HG03039 (cell line): Measurements from ENCODE around the gene PCBP3.
"Not testable (repeated sequence)": the region's sequence is repeated elsewhere in the genome, so short reads cannot be mapped to it uniquely, and the experiment has no call there.

Source experiments
- ATAC-seq: cut with Tn5 transposase; IDR thresholded peaks from one replicate; pipeline ENCODE4 v1.9.1; 2021; ENCODE audit warnings: mild to moderate bottlenecking, moderate library complexity; ENCODE audit not compliant: unreplicated experiment

PCBP3 gene

DNA sequence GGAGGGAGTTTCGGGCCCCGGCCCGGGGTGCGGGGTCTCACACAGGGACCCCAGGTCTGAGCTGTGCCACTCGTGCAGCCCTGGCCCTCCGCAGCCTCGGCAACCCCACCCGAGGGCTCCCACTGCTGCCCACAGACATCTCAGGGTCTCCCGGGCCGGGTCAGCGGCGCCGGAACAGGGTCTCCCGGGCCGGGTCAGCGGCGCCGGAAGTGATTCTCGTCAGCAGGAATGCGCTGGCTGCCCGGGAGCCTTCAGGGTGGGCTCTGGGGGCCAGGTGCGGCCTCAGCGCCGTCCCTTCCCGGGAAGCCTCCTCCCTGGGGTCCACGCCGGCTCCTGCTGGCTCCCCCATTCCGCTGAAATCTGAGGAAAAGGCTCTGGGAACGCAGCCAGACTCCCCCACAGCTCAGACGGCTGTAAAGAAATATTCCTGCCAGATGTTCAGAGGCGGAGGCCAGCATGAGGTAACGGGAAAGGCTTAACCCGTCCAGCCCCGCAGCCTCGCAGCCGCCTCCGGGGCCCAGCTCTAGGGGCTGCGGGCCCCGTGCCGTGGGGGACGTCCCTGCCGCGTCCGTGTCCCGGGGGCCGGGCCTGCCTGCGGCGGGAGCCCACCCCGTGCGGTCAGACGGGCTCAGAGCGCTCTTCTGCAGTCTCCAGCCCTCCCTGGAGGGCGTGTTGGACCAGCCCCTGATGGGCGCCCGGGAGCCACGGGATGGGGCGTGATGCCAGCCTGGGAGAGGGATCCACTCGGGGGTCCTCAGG, 329.4 kb downstream of the PCBP3 start:
- ATAC-seq, result no peak

DNA sequence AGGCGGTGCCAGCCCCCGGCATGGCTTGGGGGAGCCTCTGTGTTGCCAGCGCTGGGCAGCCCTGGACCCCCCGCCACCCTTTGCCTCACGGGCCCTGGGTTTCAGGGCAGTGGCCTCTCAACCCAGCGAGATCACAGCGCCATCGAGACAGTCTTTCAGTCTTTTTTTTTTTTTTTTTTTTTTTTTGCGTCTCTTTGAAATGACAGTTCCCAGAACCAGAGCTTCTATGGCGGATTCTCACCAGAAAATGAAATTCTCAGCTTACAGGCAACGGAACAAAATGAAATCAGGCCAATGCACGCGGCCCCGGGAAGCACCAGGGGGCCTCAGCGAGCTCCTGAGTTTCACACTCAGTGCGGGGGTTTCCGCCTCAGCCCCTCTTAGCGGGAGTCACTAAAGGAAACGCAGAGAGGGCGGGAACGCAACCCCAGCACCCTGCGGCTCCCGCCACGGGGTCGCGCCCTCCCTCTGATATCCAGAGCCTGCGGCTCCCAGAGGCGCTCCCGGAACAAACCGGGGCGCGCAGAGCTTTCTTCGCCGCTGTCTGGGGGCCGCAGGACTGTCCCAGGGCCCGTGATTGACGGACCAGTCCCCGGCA, 330.0 kb downstream of the PCBP3 start:
- ATAC-seq, result no peak

- no peak for ATAC-seq
These were observed 330.8 kb downstream of the PCBP3 start for GRCh38 chr21:45974073-45975019.

- ATAC-seq, result no peak
These were observed 331.6 kb downstream of the PCBP3 start for GRCh38 chr21:45975020-45975666.

GRCh38 chr21:45975667-45976409, 332.3 kb downstream of the PCBP3 start:
- ATAC-seq, result not testable (repeated sequence)

DNA sequence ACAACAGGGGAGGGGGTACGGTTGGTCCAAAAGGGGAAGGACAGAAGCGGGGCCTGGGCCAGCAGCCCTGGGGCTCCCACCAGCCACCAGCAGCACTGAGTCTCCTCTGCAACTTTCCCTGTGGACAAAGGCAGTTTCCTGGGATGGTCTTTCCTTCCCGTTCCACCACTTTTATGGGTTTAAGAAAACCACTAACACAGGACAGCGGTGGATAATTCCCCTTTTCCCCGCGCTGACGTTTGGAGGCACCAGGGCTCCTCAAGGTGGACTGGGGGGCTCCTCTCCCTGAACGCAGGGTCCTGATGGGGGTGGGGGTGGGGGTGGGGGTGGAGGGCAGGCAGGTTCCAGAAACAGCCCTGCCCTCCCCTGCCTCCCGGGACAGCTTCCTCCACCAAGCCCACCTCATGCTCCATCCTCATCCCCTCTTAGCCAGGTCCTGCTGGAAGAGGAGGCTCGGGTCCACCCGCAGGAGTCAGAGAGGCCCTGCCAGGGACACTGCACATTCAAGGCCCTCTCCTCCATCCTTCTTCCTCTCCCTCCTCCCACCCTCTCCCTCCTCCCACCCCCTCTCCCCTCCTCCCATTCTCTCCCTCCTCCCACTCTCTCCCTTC, 333.3 kb downstream of the PCBP3 start:
- no peak for ATAC-seq

GRCh38 chr21:45977396-45977795, 333.9 kb downstream of the PCBP3 start:
- no peak for ATAC-seq

DNA sequence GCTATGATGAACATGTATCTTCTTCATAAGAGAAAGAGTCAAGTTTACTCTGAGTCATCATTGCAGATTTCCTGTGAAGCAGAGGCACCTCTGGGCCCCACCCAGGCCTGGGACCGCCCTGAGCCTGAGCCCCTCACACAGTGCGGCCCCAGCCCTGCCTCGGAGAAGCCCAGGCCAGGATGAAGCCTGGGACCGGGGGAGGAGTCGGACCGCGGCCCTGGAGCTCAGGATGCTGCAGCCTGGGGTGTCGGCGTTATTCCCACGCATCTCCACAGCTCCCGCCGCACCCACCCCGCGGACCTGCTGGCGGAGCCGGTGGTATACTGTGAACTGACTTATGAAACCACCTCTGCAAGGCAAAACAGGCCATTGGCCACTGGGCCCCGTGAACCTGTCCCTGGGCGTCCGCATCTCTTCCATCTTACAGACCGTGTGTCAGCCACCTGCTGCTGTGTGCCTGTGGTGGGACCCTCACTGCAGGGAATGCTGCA, 335.7 kb downstream of the PCBP3 start:
- ATAC-seq, result no peak

DNA sequence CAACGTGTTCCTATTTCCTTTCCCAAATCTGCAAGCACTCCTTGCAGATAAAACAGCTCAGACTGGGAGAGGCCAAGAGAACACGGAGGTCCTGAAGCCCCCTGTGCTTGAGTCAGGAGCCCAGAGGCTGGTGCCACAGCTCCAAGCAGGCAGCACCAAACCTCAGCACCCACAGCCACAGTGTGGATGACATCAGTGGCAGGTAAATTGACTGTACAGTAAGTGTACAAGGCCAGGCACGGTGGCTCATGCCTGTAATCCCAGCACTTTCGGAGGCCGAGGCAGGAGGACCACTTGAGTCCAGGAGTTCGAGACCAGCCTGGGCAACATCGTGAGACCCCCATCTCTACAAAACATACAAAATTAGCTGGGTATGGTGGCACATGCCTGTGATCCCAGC, 336.1 kb downstream of the PCBP3 start:
- ATAC-seq, result no peak

GRCh38 chr21:45980271-45980670, 336.7 kb downstream of the PCBP3 start:
- no peak for ATAC-seq

DNA sequence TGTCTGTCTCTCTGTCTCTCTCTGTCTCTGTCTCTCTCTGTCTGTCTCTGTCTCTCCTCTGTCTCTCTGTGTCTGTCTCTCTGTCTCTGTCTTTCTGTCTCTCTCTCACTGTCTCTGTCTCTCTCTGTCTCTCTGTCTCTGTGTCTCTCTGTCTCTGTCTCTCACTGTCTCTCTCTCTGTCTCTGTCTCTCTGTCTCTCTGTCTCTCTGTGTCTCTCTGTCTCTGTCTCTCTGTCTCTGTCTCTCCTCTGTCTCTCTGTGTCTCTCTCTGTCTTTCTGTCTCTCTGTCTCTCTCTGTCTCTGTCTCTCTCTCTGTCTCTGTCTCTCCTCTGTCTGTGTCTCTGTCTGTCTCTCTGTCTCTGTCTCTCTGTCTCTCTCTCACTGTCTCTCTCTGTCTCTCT, 337.2 kb downstream of the PCBP3 start:
- no peak for ATAC-seq

- ATAC-seq, result no peak
These were observed 337.9 kb downstream of the PCBP3 start, which contains the start of gene COL6A1 for GRCh38 chr21:45981151-45982091. COL6A1 (plus strand) TSS chr21:45981770; CDS start chr21:45981851, 81 bp downstream.

DNA sequence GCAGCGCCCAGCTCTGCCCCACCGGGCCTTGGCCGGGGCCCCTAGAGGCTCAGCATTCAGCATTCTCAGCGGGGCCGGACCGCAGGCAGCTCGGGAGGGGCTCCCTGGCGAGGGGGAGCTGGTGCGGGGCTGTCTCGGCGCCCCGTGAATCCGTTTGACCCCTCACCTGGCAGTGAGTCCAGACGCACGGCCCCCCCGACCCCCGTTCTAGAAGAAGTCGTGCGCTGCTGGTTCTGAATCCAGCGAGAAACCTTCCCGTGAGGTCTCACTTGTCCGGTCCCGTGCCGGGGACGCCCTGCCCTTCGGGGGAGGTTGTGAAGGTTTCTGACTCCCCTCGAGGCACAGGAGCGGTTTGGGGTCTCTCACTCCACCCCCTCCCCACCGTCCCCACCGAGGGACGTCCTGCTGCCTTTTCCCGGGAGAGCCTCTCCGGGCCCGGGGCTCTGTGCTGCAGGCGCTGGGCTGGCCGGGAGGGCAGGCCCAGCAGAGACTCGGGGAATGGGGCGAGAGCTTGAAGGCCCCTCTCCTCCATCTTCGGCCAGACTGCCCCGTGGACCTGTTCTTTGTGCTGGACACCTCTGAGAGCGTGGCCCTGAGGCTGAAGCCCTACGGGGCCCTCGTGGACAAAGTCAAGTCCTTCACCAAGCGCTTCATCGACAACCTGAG, 338.7 kb downstream of the PCBP3 start:
- ATAC-seq, result no peak

DNA sequence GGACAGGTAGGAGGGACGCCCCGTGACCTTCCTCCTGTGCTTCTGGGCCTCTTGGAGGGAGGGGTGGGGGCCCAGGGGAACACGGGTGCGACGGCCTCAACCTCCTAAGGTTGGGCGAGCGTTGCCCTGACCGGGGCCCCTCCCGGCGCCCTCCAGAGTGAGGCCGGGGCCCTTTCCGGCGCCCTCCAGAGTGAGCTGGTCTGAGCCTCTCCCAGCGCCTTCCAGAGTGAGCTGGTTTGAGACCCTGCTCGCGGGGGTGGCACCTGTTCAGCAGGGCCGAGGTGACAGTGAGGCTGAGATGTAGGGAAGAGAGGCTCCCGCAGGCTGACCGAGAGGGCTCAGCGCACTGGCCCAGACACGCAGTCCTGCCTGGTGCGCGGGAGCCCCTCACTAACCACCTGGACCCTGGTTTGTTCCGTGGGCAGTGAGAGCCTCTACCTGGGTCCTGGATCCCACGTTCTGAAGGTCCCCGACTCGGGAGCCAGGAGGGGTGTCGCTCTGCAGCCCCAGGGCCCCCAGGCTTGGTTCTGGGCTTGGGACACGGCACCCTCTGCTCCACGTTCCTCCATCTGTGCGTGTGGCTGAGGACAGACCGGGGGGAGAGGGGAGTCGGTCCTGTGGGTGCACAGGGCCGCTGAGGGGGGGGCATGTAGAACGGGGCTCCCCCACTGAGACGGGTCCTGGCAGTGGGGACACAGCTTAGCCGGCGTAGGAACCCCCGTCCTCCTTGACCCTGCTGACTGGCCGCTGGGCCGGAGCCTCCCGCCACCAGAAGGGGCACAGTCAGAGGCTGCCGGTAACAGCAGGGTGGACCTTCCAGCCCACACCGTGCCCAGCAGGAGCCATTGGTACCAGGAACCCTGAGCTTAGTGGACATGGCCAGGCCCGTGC, 339.5 kb downstream of the PCBP3 start:
- ATAC-seq, result no peak

DNA sequence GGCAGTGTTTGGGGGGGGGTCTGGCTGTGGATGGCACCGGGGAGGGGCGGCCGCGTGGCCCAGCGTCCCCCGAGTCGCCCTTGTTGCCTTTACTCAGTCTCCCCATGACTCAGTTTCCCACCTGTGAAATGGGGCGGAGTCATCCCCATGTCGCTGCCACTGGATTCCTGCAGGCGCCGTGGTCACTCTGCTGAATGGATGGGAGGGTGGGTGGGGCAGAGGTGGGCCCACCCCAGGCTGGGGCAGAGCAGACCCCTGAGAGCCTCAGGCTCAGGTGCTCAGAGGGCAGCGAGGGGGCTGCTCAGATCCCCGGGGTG, 340.1 kb downstream of the PCBP3 start:
- no peak for ATAC-seq

- no peak for ATAC-seq
These were observed 340.5 kb downstream of the PCBP3 start for GRCh38 chr21:45983981-45984551.

- no peak for ATAC-seq
These were observed 341.1 kb downstream of the PCBP3 start for GRCh38 chr21:45984584-45985095.
